ENCODE results near the gene MRPL46. TPM values are rescaled to one million over a fixed set of nuclear protein-coding genes. Genes with fewer than 3 reads are reported as not detected.

MRPL46 gene
- total and polyA plus RNA-seq, 2 of the 4 experiments (the other 2 are of a cell fraction) = 14.2 to 24.2 TPM

GRCh38 chr15:88450125-88450798, 16.9 kb downstream of the MRPL46 start (continued):
- TF ChIP-seq, protein P1, sequence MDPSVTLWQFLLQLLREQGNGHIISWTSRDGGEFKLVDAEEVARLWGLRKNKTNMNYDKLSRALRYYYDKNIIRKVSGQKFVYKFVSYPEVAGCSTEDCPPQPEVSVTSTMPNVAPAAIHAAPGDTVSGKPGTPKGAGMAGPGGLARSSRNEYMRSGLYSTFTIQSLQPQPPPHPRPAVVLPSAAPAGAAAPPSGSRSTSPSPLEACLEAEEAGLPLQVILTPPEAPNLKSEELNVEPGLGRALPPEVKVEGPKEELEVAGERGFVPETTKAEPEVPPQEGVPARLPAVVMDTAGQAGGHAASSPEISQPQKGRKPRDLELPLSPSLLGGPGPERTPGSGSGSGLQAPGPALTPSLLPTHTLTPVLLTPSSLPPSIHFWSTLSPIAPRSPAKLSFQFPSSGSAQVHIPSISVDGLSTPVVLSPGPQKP (IDR thresholded peaks at IDR 0.05; ENCODE audit: borderline replicate concordance, low read depth, low read length) = no peak

DNA sequence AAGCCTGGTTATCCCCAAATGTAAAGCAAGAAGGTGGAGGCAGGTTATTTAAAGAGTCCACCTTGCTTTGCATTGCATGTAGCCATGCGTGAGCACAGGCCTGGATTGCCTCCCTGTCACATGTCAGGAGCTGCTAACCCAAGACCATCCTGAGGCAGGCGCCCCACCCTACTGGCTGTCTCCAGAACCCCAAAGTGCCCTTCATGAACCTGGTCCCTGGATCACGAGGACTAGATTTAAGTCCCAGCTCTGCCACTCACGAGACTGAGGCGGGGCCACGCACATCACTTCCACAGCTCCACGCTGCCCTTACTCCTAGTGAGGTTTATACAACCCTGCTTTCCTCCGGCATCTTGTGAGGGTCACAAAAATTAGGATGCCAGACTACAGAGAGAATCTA, 17.6 kb downstream of the MRPL46 start:
- H3K4me3 ChIP-seq (ENCODE audit: insufficient read depth, low read depth, low read length) = no peak overlapping the region
- ChIA-PET CTCF (interaction anchor here (0.7 to 1.3 kb wide), 3 partner anchors 11 to 15 kb away, joined by 4 read pairs; no protein-coding TSS in a partner anchor), POLR2A (ENCODE audit: unreplicated experiment) (no interaction called here)
- H4K20me1 ChIP-seq (ENCODE audit: insufficient read depth, low read length) = no peaks in the 10 kb centered on the region
- H3K36me3 ChIP-seq (ENCODE audit: control insufficient read depth, insufficient read depth, low read length) = no peaks in the 10 kb centered on the region
- H3K14ac ChIP-seq (replicated peaks; ENCODE audit: low read depth, low read length) = no peak overlapping the region
- H4K91ac ChIP-seq (ENCODE audit: insufficient read depth, low read depth, low read length) = no peak overlapping the region
- in situ Hi-C loops (cut with MboI; ENCODE audit: low sequenced_read_pairs) = no loop called here
- H2AK9ac ChIP-seq (replicated peaks; ENCODE audit: low read depth, low read length, poor library complexity) = no peak overlapping the region
- no peak overlapping the region for H3K27ac ChIP-seq (ENCODE audit: insufficient read depth, low read length)
- H2AK5ac ChIP-seq (ENCODE audit: low read depth, low read length) = no peak overlapping the region
- no peak overlapping the region for H3K4me2 ChIP-seq (ENCODE audit: low read depth, low read length)
- H2BK5ac ChIP-seq (ENCODE audit: low read depth, low read length, poor library complexity, severe bottlenecking) = no peak overlapping the region
- no peak overlapping the region for H2AFZ ChIP-seq (replicated peaks; ENCODE audit: low read length, poor library complexity)
- H2BK15ac ChIP-seq (ENCODE audit: low read depth, low read length) = no peak overlapping the region
- peaks cover 1% of the 10 kb centered on the region; the same call in 1 of the 2 replicates for H3K4me1 ChIP-seq (ENCODE audit: control insufficient read depth, insufficient read depth, low read length)
- no peak for TF ChIP-seq RAD21 (IDR thresholded peaks at IDR 0.05; ENCODE audit: low read length)
- no peak for TF ChIP-seq BHLHE40 (IDR thresholded peaks at IDR 0.05; ENCODE audit: low read depth, low read length)
- TF ChIP-seq MAZ (IDR thresholded peaks at IDR 0.05; ENCODE audit: borderline replicate concordance, low read depth, low read length) = no peak
- TF ChIP-seq MXI1 (IDR thresholded peaks at IDR 0.05; ENCODE audit: borderline replicate concordance, low read depth, low read length) = no peak
- TF ChIP-seq RFX5 (IDR thresholded peaks at IDR 0.05; ENCODE audit: low read depth, low read length) = no peak
- TF ChIP-seq, protein P2, sequence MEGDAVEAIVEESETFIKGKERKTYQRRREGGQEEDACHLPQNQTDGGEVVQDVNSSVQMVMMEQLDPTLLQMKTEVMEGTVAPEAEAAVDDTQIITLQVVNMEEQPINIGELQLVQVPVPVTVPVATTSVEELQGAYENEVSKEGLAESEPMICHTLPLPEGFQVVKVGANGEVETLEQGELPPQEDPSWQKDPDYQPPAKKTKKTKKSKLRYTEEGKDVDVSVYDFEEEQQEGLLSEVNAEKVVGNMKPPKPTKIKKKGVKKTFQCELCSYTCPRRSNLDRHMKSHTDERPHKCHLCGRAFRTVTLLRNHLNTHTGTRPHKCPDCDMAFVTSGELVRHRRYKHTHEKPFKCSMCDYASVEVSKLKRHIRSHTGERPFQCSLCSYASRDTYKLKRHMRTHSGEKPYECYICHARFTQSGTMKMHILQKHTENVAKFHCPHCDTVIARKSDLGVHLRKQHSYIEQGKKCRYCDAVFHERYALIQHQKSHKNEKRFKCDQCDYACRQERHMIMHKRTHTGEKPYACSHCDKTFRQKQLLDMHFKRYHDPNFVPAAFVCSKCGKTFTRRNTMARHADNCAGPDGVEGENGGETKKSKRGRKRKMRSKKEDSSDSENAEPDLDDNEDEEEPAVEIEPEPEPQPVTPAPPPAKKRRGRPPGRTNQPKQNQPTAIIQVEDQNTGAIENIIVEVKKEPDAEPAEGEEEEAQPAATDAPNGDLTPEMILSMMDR (conservative IDR thresholded peaks at IDR 0.05; ENCODE audit: low read depth, low read length) = no peak
- TF ChIP-seq, protein P1 (IDR thresholded peaks at IDR 0.05; ENCODE audit: borderline replicate concordance, low read depth, low read length) = no peak
- no peak for TF ChIP-seq SMC3 (IDR thresholded peaks at IDR 0.05; ENCODE audit: low read depth, low read length)
- H4K8ac ChIP-seq (ENCODE audit: low read depth in 2 of 2, low read length in 2 of 2) = no peak overlapping the region
- no peak overlapping the region for H3K56ac ChIP-seq (ENCODE audit: extremely low read depth, insufficient read depth, low read length)
- H2BK20ac ChIP-seq (ENCODE audit: low read depth, low read length) = no peak overlapping the region
- BruUV-seq (replicated peaks) = no TSS peak
- H4K5ac ChIP-seq (ENCODE audit: low read depth, low read length) = no peak overlapping the region
- dilution Hi-C loops (cut with HindIII; ENCODE audit: low sequenced_read_pairs, unreplicated experiment) = no loop called here
- 0 out of 2 replicates have a peak, but pooled peaks cover under 1% of the 10 kb centered on the region for H3K9me1 ChIP-seq (ENCODE audit: insufficient read depth, low read length)
- H3K4ac ChIP-seq (ENCODE audit: low read depth, low read length) = no peak overlapping the region
- H3K9ac ChIP-seq (ENCODE audit: low read depth, low read length) = no peak overlapping the region
- 87% methylated on average over 3 of the region's 8 CpGs; no CpG with 5 or more reads in 1 of the 2 experiments for WGBS, 2 experiments (ENCODE audit: extremely low coverage in 2 of 2, insufficient read length in 1 of 2)
- H3K9me3 ChIP-seq (ENCODE audit: control insufficient read depth, insufficient read depth, low read length) = no peaks in the 10 kb centered on the region
- H3K23ac ChIP-seq (ENCODE audit: low read depth, low read length) = no peak overlapping the region
- H3K79me1 ChIP-seq (ENCODE audit: low read depth in 1 of 2, low read length in 2 of 2) = no peaks in the 10 kb centered on the region
- ATAC-seq (ENCODE audit: low read depth) (no peak), DNase-seq (no peak)
- H2BK120ac ChIP-seq (ENCODE audit: low read depth, low read length) = no peak overlapping the region
- H3K18ac ChIP-seq (ENCODE audit: low read depth, low read length) = no peak overlapping the region
- intact Hi-C loops (cut with micrococcal nuclease) = no loop called here
- H3K27me3 ChIP-seq (ENCODE audit: control insufficient read depth, insufficient read depth, low read length) = peaks cover 8% of the 10 kb centered on the region
